NB4 (cell line): ENCODE measurements around the gene RBM20.

Experiments used
- CTCF ChIP-seq: IDR thresholded peaks from one replicate; pipeline ENCODE4 v1.5.1; 2012; ENCODE audit warnings: low read depth, low read length
- MAX ChIP-seq: IDR thresholded peaks from 2 replicates; pipeline ENCODE4 v1.6.1; 2011; ENCODE audit warnings: low read depth, low read length

- TF ChIP-seq MAX (no peak), CTCF (no peak)
Measured at GRCh38 chr10:110887560-110887959, 243.4 kb downstream of the RBM20 start.
